Activated CD8-positive, alpha-beta memory T cell treated with anti-CD3 and anti-CD28 coated beads, Interleukin-2, amount 50 U/mL, for 48 hours (primary cell): Measurements from ENCODE around the gene TGFB1I1.
"Not testable (repeated sequence)": the region's sequence is repeated elsewhere in the genome, so short reads cannot be mapped to it uniquely, and the experiment has no call there.

ENCODE experiments used
- DNase-seq: peaks from one replicate; pipeline ENCODE4 v3.0.0-alpha.2; 2020

The TGFB1I1 gene

GRCh38 chr16:31472709-31473203 is 804 bp downstream of the TGFB1I1 start:
- peak; percentile 73 for DNase-seq

DNA sequence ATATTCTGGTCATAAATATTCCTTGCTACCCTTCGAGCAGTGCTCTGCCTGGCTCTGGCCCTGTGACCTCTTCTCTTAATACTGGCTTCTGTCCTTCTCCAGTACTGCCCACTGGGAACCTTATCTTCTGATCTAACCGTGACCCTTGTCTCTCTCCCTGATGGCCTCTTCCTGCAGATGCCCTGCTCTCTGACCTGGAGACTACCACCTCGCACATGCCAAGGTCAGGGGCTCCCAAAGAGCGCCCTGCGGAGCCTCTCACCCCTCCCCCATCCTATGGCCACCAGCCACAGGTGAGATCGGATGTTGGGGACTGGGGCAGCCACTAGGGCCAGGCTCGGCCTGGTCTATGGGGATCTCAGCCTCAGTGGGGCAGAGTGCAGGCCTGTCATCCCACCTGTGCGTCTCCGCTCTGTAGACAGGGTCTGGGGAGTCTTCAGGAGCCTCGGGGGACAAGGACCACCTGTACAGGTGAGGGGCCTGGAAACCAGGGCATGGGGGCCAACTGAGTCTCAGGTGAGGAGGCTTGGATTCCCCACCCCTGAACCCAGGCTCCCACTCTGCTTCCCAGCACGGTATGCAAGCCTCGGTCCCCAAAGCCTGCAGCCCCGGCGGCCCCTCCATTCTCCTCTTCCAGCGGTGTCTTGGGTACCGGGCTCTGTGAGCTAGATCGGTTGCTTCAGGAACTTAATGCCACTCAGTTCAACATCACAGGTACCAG is 1.5 kb downstream of the TGFB1I1 start:
- DNase-seq: no peak

DNA sequence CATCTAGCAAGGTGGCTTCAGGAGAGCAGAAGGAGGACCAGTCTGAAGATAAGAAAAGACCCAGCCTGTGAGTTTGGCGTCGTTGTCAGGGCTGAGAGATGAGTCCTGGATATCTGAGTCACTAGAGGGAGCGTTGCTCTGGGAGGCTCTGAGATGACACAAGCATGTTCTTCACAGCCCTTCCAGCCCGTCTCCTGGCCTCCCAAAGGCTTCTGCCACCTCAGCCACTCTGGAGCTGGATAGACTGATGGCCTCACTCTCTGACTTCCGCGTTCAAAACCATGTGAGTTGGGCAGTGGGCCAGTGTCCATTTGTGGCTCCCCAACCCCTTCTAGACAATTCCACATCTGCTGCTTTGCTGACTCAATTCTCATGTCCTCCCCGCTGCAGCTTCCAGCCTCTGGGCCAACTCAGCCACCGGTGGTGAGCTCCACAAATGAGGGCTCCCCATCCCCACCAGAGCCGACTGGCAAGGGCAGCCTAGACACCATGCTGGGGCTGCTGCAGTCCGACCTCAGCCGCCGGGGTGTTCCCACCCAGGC is 2.3 kb downstream of the TGFB1I1 start:
- no peak for DNase-seq

DNA sequence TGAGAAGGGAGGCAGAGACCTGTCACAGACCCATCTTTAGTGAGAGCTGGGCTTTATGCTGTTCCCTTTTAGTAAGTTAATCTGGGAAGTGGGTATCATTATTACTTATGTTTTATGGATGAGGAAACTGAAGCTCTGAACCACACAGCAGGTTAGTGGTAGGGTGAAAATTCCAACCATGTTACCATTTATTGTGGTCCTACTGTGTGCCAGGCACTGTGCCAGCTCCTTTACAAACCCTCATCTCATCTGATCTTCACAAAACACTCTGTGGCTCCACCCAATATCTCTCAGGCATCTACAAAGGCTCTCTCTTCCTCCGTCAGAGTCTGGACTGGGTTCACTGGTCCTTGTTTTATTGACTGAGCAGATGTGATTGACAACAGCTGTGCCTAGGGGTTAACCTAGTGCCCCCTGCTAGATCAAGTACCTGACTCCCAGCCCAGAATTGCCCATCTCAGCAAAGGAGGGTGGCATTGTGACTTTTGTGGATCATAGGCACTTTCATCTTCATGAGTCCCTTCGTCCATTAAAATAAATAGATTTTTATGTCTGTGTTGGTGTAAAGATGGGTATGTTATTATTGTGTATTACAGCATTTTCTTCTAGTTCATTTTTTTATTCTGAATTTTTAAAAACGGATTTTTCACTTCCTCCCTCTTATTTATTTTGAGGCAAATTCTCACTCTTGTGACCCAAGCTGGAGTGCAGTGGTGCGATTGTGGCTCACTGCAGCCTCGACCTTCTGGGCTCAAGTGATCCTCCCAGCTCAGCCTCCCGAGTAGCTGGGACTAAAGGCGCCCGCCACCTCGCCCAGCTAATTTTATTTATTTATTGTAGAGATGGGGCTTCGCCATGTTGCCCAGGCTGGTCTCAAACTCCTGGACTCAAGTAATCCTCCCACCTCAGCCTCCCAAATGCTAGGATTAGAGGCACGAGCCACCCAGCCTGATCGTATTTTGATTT is 3.1 kb downstream of the TGFB1I1 start:
- DNase-seq: no peak

GRCh38 chr16:31475946-31476302 is 4.0 kb downstream of the TGFB1I1 start:
- DNase-seq: no peak

GRCh38 chr16:31476303-31477219 is 4.6 kb downstream of the TGFB1I1 start:
- peak; percentile 90 for DNase-seq

GRCh38 chr16:31477220-31478216 is 5.6 kb downstream of the TGFB1I1 start:
- peak; percentile 72 for DNase-seq

DNA sequence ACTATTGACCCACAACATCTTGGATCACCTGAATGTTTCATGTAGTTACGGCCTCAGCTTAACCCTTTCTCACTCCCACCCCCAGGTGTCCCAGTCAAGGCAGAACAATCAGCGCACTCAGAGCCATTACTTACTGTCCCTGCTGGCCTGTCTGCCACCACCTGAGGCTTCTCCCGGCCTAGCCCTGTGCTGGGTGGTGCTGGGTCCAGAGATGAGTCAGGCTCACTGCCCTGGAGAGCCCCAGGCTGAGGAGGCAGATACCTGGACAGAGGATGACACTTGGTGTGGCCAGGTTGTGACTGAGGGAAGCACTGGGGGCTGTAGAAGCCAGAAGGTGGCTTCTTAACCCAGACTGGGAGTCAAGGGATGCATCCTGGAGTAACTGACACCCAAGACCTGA is 7.0 kb downstream of the TGFB1I1 start:
- DNase-seq: no peak

DNA sequence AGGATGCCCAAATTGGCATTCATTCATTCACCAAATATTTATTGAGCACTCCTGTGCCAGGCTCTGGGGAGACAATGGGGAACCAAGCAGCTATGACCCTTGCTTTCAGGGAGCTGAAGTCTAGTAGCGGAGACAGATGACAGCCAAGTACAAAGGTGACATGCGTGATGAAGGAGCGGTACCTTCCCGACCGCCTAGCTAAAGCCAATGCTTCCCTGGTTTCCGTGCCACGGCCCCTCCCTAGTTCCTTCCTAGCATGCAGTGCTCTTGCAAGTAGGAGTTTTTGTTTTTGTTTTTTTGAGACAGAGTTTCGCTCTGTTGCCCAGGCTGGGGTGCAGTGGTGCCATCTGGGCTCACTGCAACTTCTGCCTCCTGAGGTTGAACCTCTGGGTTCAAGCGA is 7.8 kb downstream of the TGFB1I1 start:
- DNase-seq: no peak

DNA sequence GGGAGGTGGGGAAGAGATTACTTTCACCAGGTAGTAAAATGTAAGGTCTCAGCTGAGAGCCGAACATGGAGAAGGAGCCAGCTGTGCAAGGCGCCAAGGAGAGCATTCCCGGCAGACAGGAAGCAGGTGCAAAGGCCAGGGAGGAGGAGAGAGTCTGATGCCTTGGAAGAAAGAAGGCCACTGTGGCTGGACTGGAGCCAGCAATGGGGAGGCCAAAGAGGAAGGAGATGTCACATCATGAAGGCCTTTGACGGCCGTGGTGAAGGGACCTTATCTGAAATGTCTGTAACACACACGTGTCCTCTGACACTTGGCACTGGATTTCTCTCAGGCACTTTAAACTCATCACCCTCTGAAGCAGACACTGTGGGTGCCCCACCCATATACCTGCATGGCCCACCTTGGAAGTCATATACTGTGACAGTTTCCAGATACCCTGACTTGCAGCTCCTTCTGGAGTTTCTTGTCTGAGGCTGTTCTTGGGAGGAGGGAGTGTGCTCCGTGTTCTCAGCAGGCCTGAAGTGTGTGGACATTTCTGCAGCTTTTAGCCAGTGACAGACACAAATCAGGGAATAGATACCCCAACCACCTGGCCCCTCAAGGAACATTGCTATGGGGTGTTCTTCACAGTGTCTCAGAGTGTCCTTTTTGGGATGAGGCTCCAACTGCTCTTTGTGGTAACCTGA is 9.0 kb downstream of the TGFB1I1 start:
- no peak for DNase-seq

DNA sequence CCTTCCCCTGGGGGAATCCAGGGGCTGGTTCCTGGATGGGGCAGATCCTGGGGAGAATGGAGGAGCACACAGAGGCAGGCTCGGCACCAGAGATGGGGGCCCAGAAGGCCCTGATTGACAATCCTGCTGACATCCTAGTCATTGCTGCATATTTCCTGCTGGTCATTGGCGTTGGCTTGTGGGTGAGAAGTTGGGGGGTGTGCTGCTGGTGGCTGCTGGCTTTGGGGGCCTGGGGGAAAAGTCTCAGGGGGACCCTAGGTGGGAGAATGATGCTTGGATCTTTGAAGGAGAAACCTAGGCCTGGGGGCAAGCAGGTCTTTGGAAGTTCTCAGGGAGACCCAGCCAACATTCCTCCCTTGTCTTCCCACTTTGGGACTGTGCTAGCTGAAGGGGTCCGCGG is 11.1 kb downstream of the TGFB1I1 start, which contains the start of gene SLC5A2:
TSS of gene SLC5A2 (plus strand) at position 43 of the 400 bp plus-strand sequence. CDS start at position 57, 14 bp downstream.
- no peak for DNase-seq

- DNase-seq: not testable (repeated sequence)
Measured at GRCh38 chr16:31484048-31484447, 12.1 kb downstream of the TGFB1I1 start.

- no peak for DNase-seq
Measured at GRCh38 chr16:31484491-31485171, 12.7 kb downstream of the TGFB1I1 start.

GRCh38 chr16:31485571-31485970 is 13.6 kb downstream of the TGFB1I1 start:
- no peak for DNase-seq

GRCh38 chr16:31486045-31486444 is 14.1 kb downstream of the TGFB1I1 start:
- no peak for DNase-seq

- no peak for DNase-seq
Measured at GRCh38 chr16:31487071-31487719, 15.2 kb downstream of the TGFB1I1 start.

DNA sequence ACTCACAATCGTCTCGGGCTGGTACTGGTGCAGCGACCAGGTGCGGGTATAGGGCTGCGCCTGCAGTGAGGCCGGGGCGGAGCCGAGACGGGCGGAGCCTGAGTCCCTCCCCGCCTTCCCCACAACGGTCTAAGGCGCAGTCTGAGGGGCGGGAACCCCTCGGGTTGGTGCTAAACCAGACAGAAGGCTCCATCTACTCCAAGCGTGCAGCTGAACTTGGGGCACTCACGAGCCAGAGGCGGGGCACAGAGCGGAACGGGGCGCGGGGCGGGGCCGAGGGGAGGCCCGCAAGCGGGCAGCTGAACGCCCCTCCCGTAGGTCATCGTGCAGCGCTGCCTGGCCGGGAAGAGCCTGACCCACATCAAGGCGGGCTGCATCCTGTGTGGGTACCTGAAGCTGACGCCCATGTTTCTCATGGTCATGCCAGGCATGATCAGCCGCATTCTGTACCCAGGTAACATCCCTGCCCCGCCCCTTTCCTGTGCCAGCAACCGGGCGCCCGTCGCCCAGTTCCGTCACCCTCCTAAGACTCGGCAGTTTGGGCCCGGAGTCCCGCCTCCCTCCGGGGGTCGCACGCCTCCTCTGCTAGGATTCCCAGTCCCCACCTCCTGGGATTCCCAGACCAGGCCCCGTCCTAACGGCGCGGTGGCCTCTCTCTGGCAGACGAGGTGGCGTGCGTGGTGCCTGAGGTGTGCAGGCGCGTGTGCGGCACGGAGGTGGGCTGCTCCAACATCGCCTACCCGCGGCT is 15.9 kb downstream of the TGFB1I1 start:
- peak; percentile 78 for DNase-seq
